Neuronal stem cell (in vitro differentiated cells): ENCODE measurements around the gene DGCR6L.
"Not testable (repeated sequence)": the region's sequence is repeated elsewhere in the genome, so short reads cannot be mapped to it uniquely, and the experiment has no call there.

ENCODE experiments used
- DNase-seq: peaks from one replicate; pipeline ENCODE4 v3.0.0-alpha.2; 2013; ENCODE audit warnings: low spot score
- H2AFZ ChIP-seq: one replicate; pipeline ENCODE4 v1.6.1; 2013; ENCODE audit warnings: mild to moderate bottlenecking, low read length, inconsistent platforms
- H2AK5ac ChIP-seq: 2 replicates; pipeline ENCODE4 v1.6.1; 2013; ENCODE audit warnings: low read depth, mild to moderate bottlenecking, inconsistent platforms, low read length, moderate library complexity, mixed read lengths
- H2BK120ac ChIP-seq: 2 replicates; pipeline ENCODE4 v1.6.1; 2013; ENCODE audit warnings: low read depth, mild to moderate bottlenecking, inconsistent platforms, low read length, moderate library complexity, mixed read lengths
- H2BK12ac ChIP-seq: one replicate; pipeline ENCODE4 v1.6.1; 2013; ENCODE audit warnings: low read length, inconsistent platforms
- H2BK15ac ChIP-seq: 2 replicates; pipeline ENCODE4 v1.6.1; 2013; ENCODE audit warnings: mild to moderate bottlenecking, low read length, inconsistent platforms, mixed read lengths
- H2BK5ac ChIP-seq: one replicate; pipeline ENCODE4 v1.6.1; 2013; ENCODE audit warnings: inconsistent platforms, mild to moderate bottlenecking, low read length, moderate library complexity
- H3K14ac ChIP-seq: one replicate; pipeline ENCODE4 v1.6.1; 2013; ENCODE audit warnings: low read length, inconsistent platforms
- H3K18ac ChIP-seq: 2 replicates; pipeline ENCODE4 v1.6.1; 2013; ENCODE audit warnings: low read length, inconsistent platforms
- H3K23ac ChIP-seq: 2 replicates; pipeline ENCODE4 v1.6.1; 2013; ENCODE audit warnings: low read depth, mild to moderate bottlenecking, mixed read lengths, low read length, inconsistent platforms; ENCODE audit not compliant: poor library complexity
- H3K27ac ChIP-seq: replicated peaks from 3 replicates; pipeline ENCODE4 v1.5.1; 2013; ENCODE audit warnings: low read length, inconsistent platforms
- H3K27me3 ChIP-seq, 3 experiments: 2 replicates each; pipeline ENCODE4 v1.6.1; 2013; ENCODE audit warnings: low read length in 3 of 3, mild to moderate bottlenecking in 2 of 3, inconsistent platforms in 1 of 3, low read depth in 1 of 3, mixed read lengths in 1 of 3, moderate library complexity in 1 of 3; ENCODE audit not compliant: control insufficient read depth in 3 of 3, insufficient read depth in 3 of 3
- H3K36me3 ChIP-seq, 2 donors: replicated peaks in 1 of 2; 2 replicates each; pipeline ENCODE4 v1.6.1; 2013; ENCODE audit warnings: low read length in 2 of 2; ENCODE audit not compliant: control insufficient read depth in 2 of 2, insufficient read depth in 2 of 2
- H3K4ac ChIP-seq: 2 replicates; pipeline ENCODE4 v1.6.1; 2013; ENCODE audit warnings: inconsistent platforms, mild to moderate bottlenecking, low read length, moderate library complexity
- H3K4me1 ChIP-seq, 2 donors: 1 replicate in 1 of 2; 2 replicates in 1 of 2; pipeline ENCODE4 v1.6.1; 2013; ENCODE audit warnings: low read length in 2 of 2, low read depth in 1 of 2; ENCODE audit not compliant: control insufficient read depth in 2 of 2, insufficient read depth in 1 of 2
- H3K4me2 ChIP-seq: one replicate; pipeline ENCODE4 v1.6.1; 2013; ENCODE audit warnings: mild to moderate bottlenecking, low read length, inconsistent platforms; ENCODE audit not compliant: insufficient read depth, poor library complexity, severe bottlenecking
- H3K4me3 ChIP-seq, 2 donors: 2 replicates each; pipeline ENCODE4 v1.5.1; 2013; ENCODE audit warnings: low read length in 2 of 2, mild to moderate bottlenecking in 2 of 2, inconsistent platforms in 1 of 2, moderate library complexity in 1 of 2
- H3K79me1 ChIP-seq: one replicate; pipeline ENCODE4 v1.6.1; 2013; ENCODE audit warnings: low read depth, mild to moderate bottlenecking, inconsistent platforms, low read length, moderate library complexity
- H3K9ac ChIP-seq: one replicate; pipeline ENCODE4 v1.6.1; 2013; ENCODE audit warnings: mild to moderate bottlenecking, low read depth, low read length, inconsistent platforms; ENCODE audit not compliant: poor library complexity
- H3K9me3 ChIP-seq, 2 donors: replicated peaks in 1 of 2; 2 replicates each; pipeline versions ENCODE3 to v1.6.1; 2013; ENCODE audit warnings: low read length in 2 of 2, mild to moderate bottlenecking in 2 of 2, inconsistent platforms in 1 of 2, low read depth in 1 of 2, mixed read lengths in 1 of 2, moderate library complexity in 1 of 2; ENCODE audit not compliant: control insufficient read depth in 2 of 2, insufficient read depth in 1 of 2
- H4K8ac ChIP-seq: one replicate; pipeline ENCODE4 v1.6.1; 2013; ENCODE audit warnings: low read depth, mild to moderate bottlenecking, inconsistent platforms, low read length, moderate library complexity
- H4K91ac ChIP-seq: one replicate; pipeline ENCODE4 v1.6.1; 2013; ENCODE audit warnings: low read length, low read depth, mild to moderate bottlenecking, inconsistent platforms; ENCODE audit not compliant: poor library complexity
- WGBS, 2 donors: extraction: QIAGEN DNeasy Blood & Tissue Kit; methylation state at CpG; one replicate each; pipeline ENCODE4 v1.1.7; 2013; ENCODE audit warnings: missing lambda C conversion rate in 2 of 2, mixed read lengths in 1 of 2; ENCODE audit not compliant: insufficient read length in 2 of 2, insufficient replicate concordance in 1 of 2; ENCODE audit errors: extremely low coverage in 2 of 2; 5-methylcytosine and 5-hydroxymethylcytosine counted together

The DGCR6L gene

DNA sequence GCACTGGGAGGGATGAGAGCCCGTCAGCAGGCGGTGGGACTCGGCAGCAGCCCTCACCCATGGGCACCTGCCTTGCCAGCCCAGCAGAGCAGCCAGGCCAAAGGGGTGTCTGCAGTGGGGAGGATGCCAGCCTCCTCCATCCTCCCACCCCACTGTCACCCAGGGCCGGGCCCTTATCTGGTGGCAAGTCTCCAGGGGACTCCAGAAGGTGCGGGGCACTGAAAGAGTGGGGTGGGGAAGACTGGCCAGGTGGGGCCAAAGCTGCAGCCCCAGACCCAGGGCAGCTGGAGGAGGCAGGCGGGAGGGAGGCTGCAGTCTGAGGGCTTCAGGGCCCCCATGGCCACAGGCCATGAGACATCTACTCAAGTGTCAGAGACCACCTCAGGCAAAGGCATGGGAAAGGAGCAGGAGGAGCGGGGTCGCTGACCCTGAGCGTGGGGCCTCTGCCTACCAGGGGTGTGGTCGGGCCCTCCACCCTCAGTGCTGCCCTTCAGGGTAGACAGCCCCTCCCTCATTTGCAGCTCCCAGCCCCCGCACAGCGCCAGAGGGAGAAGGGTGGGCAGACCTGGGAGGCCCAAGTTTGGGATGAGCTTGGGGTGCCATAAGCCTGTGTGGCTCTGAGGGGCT is 3.5 kb downstream of the DGCR6L start:
- peak overlapping the region; percentile 70 for H3K9ac ChIP-seq

DNA sequence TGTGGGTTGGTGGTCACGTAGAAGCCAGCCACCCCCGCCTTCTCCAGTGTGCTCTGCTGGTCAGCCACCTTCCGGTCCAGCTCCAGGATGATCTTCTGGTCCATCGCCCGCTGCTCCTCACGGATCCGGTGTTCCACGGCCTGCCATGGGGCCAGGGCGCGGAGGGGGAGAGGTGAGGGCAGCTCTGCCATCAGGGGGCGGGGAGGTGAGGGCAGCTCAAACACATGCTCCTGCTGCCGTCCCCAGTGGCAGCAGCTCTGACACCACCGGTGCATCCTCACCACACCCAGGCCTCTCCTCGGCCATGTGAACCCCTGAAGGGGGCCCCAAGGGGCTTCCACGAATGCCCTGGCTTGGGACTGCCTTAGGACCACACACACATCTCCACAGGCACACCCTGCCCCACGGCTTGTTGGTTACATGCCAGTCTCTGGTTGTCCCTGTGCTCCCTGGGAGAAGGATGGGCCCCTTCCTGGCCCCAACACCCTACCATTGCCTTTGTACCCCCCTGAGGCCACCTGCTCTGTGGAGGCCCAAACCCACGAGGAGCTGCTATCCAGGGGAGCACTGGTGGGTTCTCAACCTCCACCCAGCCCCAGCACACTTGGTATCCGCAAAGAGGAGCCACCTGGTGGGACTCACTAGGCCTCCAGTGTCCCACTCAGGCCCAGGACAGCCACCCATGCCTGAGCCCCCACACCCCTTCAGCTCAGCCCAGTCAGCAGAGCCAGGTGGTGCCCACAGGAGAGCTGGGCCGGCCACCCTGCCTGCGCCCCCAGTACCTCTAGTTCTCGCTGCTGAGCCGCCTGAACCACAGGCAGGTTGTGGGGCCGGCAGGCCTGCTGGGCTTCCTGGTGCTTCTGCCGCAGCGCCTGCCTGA is 4.3 kb downstream of the DGCR6L start:
- Histone ChIP-seq H2AFZ (no peak overlapping the region), H3K36me3 (no peaks in the 10 kb centered on the region), H3K27ac (no peak overlapping the region), H3K4me1 (peaks cover 4 to 5% of the 10 kb centered on the region in 2 donors), H4K8ac (no peak overlapping the region), H3K4me2 (no peak overlapping the region), H3K14ac (no peak overlapping the region), H2BK12ac (no peak overlapping the region), H2BK15ac (no peak overlapping the region), H3K27me3 (no peaks in the 10 kb centered on the region), H2BK120ac (no peak overlapping the region), H3K79me1 (peaks cover 16% of the 10 kb centered on the region), H3K4ac (no peak overlapping the region), H3K4me3 (no peak overlapping the region), H4K91ac (no peak overlapping the region), H3K18ac (no peak overlapping the region), H3K9me3 (no peaks in the 10 kb centered on the region), H2AK5ac (no peak overlapping the region), H3K23ac (no peak overlapping the region), H3K9ac (peak overlapping the region; percentile 84), H2BK5ac (peak overlapping the region; percentile 15)
- WGBS, 2 donors: no CpG with 5 or more reads among the region's 25 CpGs
- no peak for DNase-seq

More for the DNA sequence above, 3.5 kb downstream of the DGCR6L start:
- Histone ChIP-seq H2AFZ (no peak overlapping the region), H2AK5ac (no peak overlapping the region), H3K18ac (no peak overlapping the region), H2BK15ac (no peak overlapping the region), H3K36me3 (no peaks in the 10 kb centered on the region), H3K23ac (no peak overlapping the region), H3K27me3 (no peaks in the 10 kb centered on the region), H3K4me2 (no peak overlapping the region), H4K91ac (no peak overlapping the region), H3K4me3 (no peak overlapping the region), H3K9me3 (no peaks in the 10 kb centered on the region), H3K79me1 (peaks cover 16% of the 10 kb centered on the region), H3K4me1 (peaks cover 4 to 7% of the 10 kb centered on the region in 2 donors), H3K4ac (no peak overlapping the region), H4K8ac (no peak overlapping the region), H2BK12ac (no peak overlapping the region), H3K14ac (no peak overlapping the region), H2BK5ac (peak overlapping the region; percentile 15), H2BK120ac (no peak overlapping the region), H3K27ac (no peak overlapping the region)
- no CpG with 5 or more reads among the region's 12 CpGs for WGBS, 2 donors
- no peak for DNase-seq

DNA sequence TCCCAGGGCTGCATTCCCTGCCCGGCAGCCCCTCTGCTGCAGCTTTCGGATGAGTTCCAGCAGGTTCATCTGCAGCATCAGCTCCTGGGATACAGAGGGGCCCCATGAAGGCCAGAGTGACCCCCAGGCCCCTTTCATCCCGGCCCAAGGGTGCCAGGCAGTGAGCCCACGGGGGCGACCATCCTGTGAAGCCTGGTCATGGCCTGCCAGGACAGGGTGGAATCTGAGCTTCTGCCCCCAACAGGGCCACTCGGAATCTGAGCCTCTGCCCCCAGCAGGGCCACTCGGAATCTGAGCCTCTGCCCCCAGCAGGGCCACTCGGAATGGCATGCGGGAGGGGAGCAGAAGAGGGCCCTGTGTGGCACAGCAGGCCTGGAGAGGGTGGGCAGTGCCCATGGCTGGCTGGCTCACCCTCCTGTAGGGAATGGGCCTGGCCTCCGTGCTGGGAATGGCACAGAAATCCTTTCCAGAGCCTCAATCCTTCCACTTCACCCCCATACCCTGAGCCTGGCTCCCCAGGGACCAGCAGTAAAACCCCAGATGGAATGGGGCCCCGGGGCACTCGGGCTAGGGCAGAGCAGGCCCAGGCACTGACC is 5.0 kb downstream of the DGCR6L start:
- H2BK120ac ChIP-seq, H2AK5ac ChIP-seq, H3K27ac ChIP-seq, H3K9me3 ChIP-seq, H3K9ac ChIP-seq, H3K27me3 ChIP-seq, H3K14ac ChIP-seq, H3K23ac ChIP-seq, H3K4me1 ChIP-seq, H3K36me3 ChIP-seq, H2AFZ ChIP-seq, H2BK5ac ChIP-seq, H2BK12ac ChIP-seq, H3K4me2 ChIP-seq, DNase-seq, H3K4ac ChIP-seq, H2BK15ac ChIP-seq, H4K91ac ChIP-seq, H4K8ac ChIP-seq, H3K4me3 ChIP-seq, H3K18ac ChIP-seq: not testable (repeated sequence)
- WGBS, 2 donors: no CpG with 5 or more reads among the region's 12 CpGs
- H3K79me1 ChIP-seq: peaks cover 11% of the 10 kb centered on the region

DNA sequence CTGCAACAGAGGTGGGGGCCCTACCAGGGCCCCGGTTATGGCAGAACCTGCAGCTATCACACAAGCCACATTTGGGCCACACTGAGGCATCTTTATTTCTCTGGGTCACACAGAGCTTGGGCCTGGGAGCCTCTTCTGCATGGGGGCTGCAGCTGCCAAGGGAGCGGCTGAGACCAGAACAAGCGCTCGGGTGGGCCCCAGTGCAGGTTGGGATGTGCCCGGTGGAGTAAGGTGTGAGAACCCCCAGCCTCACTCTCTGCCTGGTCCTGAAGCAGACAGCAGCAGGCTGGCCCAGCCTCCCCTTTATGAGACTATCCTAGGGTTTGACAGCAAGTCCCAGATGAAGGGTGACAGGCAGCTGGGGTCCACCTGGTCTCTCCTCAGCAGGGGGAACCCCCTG is 5.7 kb downstream of the DGCR6L start:
- not testable (repeated sequence) for H2AK5ac ChIP-seq, H3K23ac ChIP-seq, H3K4ac ChIP-seq, H4K8ac ChIP-seq, H3K4me2 ChIP-seq, DNase-seq, H4K91ac ChIP-seq, H3K14ac ChIP-seq, H3K4me3 ChIP-seq, H2AFZ ChIP-seq, H3K79me1 ChIP-seq, H3K4me1 ChIP-seq, H3K36me3 ChIP-seq, H2BK12ac ChIP-seq, H3K9me3 ChIP-seq, H2BK120ac ChIP-seq, H3K27me3 ChIP-seq, H2BK15ac ChIP-seq, H3K9ac ChIP-seq, H3K27ac ChIP-seq, H3K18ac ChIP-seq, H2BK5ac ChIP-seq
- no CpG with 5 or more reads among the region's 5 CpGs for WGBS, 2 donors
